Measurements from ENCODE around the gene SP6. TPM values are rescaled to one million over a fixed set of nuclear protein-coding genes. Genes with fewer than 3 reads are reported as not detected.
A peak's percentile ranks its signal among the peaks of the same experiment; 100 is the strongest.

Gene SP6
- total RNA-seq, 1 donor: under 0.01 TPM

GRCh38 chr17:47831003-47831933 is 19.7 kb downstream of the SP6 start, which contains the start of the genes LRRC46 and MRPL10:
LRRC46 (plus strand) TSS chr17:47831670; CDS start chr17:47831990, 320 bp downstream.
MRPL10 (minus strand) TSS chr17:47831541; CDS start chr17:47831511, 30 bp downstream.
- Histone ChIP-seq H3K4me2 (ENCODE audit: insufficient read depth, low read length) (peak within 1 kb of the TSS; percentile 100), H3K9me3 (ENCODE audit: low read depth, low read length) (no peaks in the 10 kb centered on the region), H3K4me3 (ENCODE audit: insufficient read depth, low read length) (peak within 1 kb of the TSS; percentile 96), H3K27ac (ENCODE audit: low read depth, low read length) (peak within 1 kb of the TSS; percentile 88), H3K27me3 (ENCODE audit: insufficient read depth, low read length) (no peaks in the 10 kb centered on the region), H3K4me1 (ENCODE audit: insufficient read depth, low read length) (peaks cover 19% of the 10 kb centered on the region), H3K36me3 (ENCODE audit: insufficient read depth, low read length) (peaks cover 28% of the 10 kb centered on the region), H2AFZ (ENCODE audit: low read length) (peak within 1 kb of the TSS; percentile 97), H4K20me1 (ENCODE audit: insufficient read depth, low read length) (peaks cover 8% of the 10 kb centered on the region), H3K79me2 (ENCODE audit: insufficient read depth, low read length) (peaks cover 31% of the 10 kb centered on the region)
- TF ChIP-seq CTCF (IDR thresholded peaks at IDR 0.05; ENCODE audit: extremely low read depth, low read depth, low read length): peak; percentile 53
- DNase-seq (ENCODE audit: insufficient read length, low spot score, missing footprints): peak; percentile 99

GRCh38 chr17:47830396-47831002 is 20.5 kb downstream of the SP6 start:
- Histone ChIP-seq H2AFZ (ENCODE audit: low read length) (no peak overlapping the region), H3K9me3 (ENCODE audit: low read depth, low read length) (no peaks in the 10 kb centered on the region), H3K27ac (ENCODE audit: low read depth, low read length) (peak overlapping the region; percentile 88), H3K36me3 (ENCODE audit: insufficient read depth, low read length) (peaks cover 25% of the 10 kb centered on the region), H3K79me2 (ENCODE audit: insufficient read depth, low read length) (peaks cover 31% of the 10 kb centered on the region), H3K27me3 (ENCODE audit: insufficient read depth, low read length) (no peaks in the 10 kb centered on the region), H3K4me2 (ENCODE audit: insufficient read depth, low read length) (peak overlapping the region; percentile 100), H4K20me1 (ENCODE audit: insufficient read depth, low read length) (peaks cover 8% of the 10 kb centered on the region), H3K4me1 (ENCODE audit: insufficient read depth, low read length) (peaks cover 19% of the 10 kb centered on the region), H3K4me3 (ENCODE audit: insufficient read depth, low read length) (peak overlapping the region; percentile 96)
- no peak for DNase-seq (ENCODE audit: insufficient read length, low spot score, missing footprints)
- TF ChIP-seq CTCF (IDR thresholded peaks at IDR 0.05; ENCODE audit: extremely low read depth, low read depth, low read length): no peak

GRCh38 chr17:47829870-47830269 is 21.1 kb downstream of the SP6 start:
- H2AFZ ChIP-seq (ENCODE audit: low read length): no peak overlapping the region
- peaks cover 8% of the 10 kb centered on the region for H4K20me1 ChIP-seq (ENCODE audit: insufficient read depth, low read length)
- peaks cover 31% of the 10 kb centered on the region for H3K79me2 ChIP-seq (ENCODE audit: insufficient read depth, low read length)
- DNase-seq (ENCODE audit: insufficient read length, low spot score, missing footprints): peak; percentile 36
- H3K4me3 ChIP-seq (ENCODE audit: insufficient read depth, low read length): no peak overlapping the region
- TF ChIP-seq CTCF (IDR thresholded peaks at IDR 0.05; ENCODE audit: extremely low read depth, low read depth, low read length): no peak
- H3K4me2 ChIP-seq (ENCODE audit: insufficient read depth, low read length): peak overlapping the region; percentile 100
- no peaks in the 10 kb centered on the region for H3K27me3 ChIP-seq (ENCODE audit: insufficient read depth, low read length)
- peak overlapping the region; percentile 88 for H3K27ac ChIP-seq (ENCODE audit: low read depth, low read length)
- no peaks in the 10 kb centered on the region for H3K9me3 ChIP-seq (ENCODE audit: low read depth, low read length)
- H3K4me1 ChIP-seq (ENCODE audit: insufficient read depth, low read length): peaks cover 19% of the 10 kb centered on the region
- peaks cover 28% of the 10 kb centered on the region for H3K36me3 ChIP-seq (ENCODE audit: insufficient read depth, low read length)

- Histone ChIP-seq H3K27me3 (ENCODE audit: insufficient read depth, low read length) (no peaks in the 10 kb centered on the region), H2AFZ (ENCODE audit: low read length) (no peak overlapping the region), H3K4me1 (ENCODE audit: insufficient read depth, low read length) (peaks cover 20% of the 10 kb centered on the region), H3K4me2 (ENCODE audit: insufficient read depth, low read length) (no peak overlapping the region), H3K79me2 (ENCODE audit: insufficient read depth, low read length) (peaks cover 4% of the 10 kb centered on the region), H3K27ac (ENCODE audit: low read depth, low read length) (no peak overlapping the region), H3K36me3 (ENCODE audit: insufficient read depth, low read length) (peaks cover 31% of the 10 kb centered on the region), H3K4me3 (ENCODE audit: insufficient read depth, low read length) (no peak overlapping the region), H4K20me1 (ENCODE audit: insufficient read depth, low read length) (peaks cover 2% of the 10 kb centered on the region), H3K9me3 (ENCODE audit: low read depth, low read length) (no peaks in the 10 kb centered on the region)
- TF ChIP-seq CTCF (IDR thresholded peaks at IDR 0.05; ENCODE audit: extremely low read depth, low read depth, low read length): no peak
- no peak for DNase-seq (ENCODE audit: insufficient read length, low spot score, missing footprints)
Measured at GRCh38 chr17:47823519-47823918, 27.4 kb downstream of the SP6 start.

Data from osteoblast (primary cell).